Activated naive CD8-positive, alpha-beta T cell treated with anti-CD3 and anti-CD28 coated beads, Interleukin-2, amount 50 U/mL, for 16 hours (primary cell): ENCODE data around the gene MAF.
A peak's percentile ranks its signal among the peaks of the same experiment; 100 is the strongest.

ENCODE experiments used
- DNase-seq: peaks from one replicate; pipeline ENCODE4 v3.0.0-alpha.2; 2020; ENCODE audit warnings: low read depth, low spot score

Gene MAF

GRCh38 chr16:79600638-79601091 is at the start of gene MAF:
MAF (minus strand) TSS chr16:79600737; CDS start chr16:79599902, 835 bp downstream.
- peak; percentile 23 for DNase-seq

DNA sequence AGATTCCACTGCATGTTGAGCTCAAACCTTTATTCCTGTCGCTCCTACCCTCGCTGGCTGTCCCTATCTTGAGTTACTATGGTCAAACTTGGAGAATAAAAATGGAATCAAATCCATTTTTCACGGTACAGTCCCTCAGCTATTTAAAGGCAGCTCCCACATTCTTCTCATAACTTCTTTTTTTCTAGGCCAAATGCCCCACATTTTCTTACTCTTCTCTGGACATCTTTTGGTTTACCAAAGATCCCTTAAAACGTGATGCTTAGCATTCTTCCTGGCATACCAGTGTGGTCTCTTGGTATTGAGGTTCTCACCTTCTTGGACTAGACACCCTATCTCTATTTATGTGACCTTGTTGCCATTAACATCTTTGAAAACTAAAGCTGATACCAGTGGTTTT is 48.3 kb upstream of the MAF start:
- DNase-seq, result no peak

DNA sequence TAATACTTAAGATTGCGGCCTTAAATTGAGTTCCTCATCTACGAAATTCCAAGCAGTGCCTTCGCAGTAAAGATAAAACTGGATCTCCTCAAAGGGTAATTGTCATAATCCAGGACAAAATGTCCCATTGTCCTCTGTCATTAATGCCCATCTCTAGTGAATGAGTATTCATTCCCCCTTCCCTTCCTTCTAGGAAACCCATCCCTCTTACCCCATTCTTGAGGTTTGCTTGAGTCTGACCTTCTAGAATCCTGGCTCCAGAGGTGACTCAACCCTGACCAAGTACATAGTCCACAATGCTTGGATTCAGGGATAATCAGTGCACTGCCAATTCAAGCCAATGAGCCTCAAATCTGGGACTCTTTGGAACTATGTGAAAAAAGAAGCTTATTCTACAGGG is 47.0 kb upstream of the MAF start:
- DNase-seq, result no peak

- no peak for DNase-seq
These were observed 45.2 kb upstream of the MAF start for GRCh38 chr16:79645701-79646100.

DNA sequence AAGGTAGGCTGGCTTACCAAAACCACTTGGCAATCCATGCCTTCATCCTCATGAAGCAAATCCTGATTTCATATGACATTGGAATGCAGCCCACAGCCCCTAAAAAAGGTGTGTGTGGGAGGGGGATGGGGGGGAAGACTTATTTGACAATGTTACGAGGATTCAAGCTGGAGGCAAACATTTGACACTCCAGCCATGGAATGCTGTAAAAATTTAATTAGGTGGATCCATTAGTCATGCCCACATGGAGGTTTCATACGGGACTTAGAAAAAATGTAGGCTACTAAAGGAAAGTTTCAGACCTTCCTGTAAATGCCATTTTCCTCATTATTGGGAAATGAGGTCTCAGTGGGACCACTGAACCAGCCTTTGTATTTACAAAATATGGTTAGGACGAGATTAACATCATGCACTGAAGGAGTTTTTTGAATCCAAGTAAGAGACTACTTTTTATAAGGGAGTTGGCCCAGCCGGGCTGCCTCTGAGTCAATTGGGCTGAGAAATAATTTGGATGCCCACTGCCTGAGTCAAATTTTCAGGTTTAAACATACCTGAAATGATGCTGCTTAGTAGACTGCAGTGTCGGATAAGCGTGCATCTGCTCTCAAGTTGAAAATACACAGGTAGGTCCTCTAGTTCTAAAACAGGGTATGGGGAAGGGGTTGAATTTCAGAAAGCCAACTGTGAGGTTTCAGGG is 44.6 kb upstream of the MAF start:
- DNase-seq, result no peak

GRCh38 chr16:79642652-79643051 is 42.1 kb upstream of the MAF start:
- no peak for DNase-seq

DNA sequence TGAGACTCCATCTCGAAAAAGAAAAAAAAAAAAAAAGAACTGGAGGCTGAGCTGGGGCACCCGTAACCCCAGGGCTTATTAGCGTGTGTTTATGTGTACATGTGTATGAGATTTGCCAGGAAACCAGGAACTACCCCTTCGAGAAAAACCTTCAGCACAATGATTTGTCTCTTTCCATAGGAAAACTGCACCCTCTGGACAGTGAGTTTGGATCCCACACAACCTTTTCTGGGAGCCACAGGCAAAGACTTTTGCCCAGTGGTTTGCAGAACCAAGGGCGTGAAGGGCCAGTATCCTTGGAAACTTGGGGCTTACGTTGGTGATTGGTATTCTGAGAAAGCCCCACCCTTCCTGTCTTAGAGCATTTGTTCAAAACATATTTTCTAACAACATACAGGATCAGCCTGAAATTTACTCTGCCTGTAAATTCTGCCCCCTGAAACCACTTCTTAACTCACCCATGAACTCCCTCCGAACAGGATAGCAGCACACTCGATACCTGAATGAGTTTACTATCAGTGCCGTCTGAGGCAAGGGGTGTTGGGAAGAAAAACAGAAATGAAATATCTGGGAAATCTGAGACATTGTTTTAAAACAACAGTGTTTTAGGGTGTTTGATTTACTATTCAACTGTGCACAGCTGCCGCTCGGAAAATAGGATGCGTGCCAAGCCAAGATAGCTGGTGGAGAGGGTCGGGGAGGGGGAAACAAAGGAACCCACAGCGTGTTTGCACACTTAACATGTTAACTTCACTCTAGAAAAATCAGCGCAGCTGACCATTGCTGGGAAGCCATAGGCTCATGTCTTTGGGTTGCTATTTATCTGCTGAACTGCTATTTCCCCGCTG is 40.2 kb upstream of the MAF start:
- DNase-seq, result no peak

DNA sequence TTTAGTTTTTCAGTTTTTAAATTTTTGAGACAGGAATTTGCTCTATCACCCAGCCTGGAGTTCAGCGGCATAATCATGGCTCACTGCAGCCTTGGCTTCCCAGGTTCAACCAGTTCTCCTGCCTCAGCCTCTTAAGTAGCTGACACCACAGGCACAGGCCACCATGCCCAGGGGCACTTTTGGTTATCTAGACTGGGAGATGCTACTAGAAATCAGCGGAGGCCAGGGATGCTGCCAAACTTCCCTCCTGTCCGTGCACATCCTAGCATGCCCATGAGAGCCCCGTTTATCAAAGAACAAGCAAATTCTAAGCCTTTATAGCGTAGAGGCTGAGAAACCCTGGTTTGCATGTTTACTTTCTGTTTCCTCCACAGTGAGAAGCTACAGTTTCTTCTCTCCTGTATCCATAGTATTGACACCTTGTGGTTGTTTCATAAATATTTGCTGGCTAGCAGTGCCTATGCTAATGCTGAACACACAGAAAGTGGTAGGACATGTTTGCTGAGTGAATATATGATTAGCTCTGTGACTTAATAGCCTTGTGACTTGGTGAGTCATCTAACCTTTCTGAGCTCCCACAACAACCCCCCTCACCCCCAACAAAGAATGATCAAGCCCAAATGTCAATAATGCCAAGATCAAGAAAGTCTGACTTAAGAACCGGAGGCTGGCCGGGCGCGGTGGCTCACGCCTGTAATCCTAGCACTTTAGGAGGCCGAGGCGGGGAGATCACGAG is 39.2 kb upstream of the MAF start:
- no peak for DNase-seq

GRCh38 chr16:79638386-79638785 is 37.8 kb upstream of the MAF start:
- DNase-seq, result no peak

DNA sequence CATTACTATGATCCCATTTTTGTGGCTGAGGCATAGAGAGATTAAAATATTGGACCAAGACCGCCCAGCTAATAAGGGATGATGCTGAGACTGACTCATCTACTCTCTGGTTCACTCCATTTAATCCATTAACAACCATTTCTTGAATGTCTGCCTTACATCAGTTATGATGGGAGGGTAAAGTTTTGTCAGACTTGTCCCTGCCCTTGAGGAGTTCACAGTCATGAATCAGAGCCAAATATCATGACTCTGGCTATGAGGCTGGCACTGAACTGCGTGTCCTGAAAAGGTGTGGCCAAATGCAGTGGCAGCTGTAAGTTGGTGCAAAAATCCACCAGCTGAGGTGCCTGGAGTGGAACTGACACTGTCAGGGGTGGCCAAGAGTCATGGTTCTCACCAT is 35.0 kb upstream of the MAF start:
- DNase-seq, result no peak

DNA sequence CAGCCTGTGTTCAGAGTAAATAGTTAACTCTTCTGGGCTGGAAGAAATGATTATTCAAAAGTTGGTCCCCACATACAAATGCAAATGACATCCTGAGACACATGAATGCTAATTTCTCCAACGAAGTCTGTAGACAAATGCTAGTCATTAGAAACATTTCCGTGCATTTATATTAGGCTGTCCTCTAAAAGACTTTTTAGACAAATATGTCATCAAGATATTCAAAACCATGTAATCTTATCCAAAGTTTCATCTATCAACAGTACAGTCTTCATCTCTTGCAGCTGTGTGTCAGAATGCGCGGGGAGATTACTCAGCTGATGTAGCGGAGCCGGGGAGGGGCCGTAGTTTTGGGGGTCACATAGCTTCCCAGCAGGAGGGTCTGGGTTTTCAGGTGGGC is 33.8 kb upstream of the MAF start:
- DNase-seq, result no peak

DNA sequence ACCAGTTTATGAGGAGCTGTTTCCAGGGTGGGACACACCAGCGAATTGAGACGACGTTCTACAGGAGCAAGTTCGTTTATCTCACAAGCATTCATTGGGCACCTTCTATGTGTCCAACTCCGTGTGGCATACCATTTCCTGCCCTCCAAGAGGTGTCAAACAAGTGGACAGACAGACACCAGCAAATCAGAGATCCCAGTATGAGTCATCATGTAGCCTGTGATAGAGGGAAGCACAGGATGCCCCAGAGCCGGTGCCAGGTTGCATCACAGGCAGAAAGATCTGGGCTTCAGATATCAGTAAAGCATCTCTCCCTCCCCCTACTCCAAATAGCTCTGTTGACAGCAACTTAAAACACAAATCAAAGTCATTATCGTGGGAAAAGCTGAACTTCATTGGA is 31.8 kb upstream of the MAF start:
- no peak for DNase-seq

GRCh38 chr16:79628988-79629387 is 28.5 kb upstream of the MAF start:
- no peak for DNase-seq

DNA sequence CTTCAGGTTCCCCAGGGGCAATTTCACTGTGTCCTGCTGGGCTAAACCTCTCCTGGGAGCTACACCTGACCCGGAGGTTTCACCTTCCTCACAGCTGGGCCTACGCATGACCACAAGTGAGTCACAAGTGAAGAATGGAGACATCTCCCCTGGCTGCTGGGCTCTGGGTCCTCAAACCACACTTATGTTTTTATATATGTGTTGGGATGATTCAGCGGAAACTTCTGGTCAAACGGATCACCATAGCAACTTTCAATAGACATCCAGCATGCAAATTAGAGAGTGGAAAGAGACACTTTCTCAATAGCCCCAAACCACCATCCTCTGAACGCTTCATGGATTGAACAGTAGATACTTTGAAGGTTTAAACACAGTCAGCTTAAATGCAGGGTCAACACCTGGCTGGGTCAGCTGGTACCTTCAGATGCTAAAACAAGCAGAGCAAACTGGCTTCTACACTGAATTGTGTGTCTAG is 28.0 kb upstream of the MAF start:
- no peak for DNase-seq

- no peak for DNase-seq
These were observed 26.6 kb upstream of the MAF start for GRCh38 chr16:79627092-79627491.

- no peak for DNase-seq
These were observed 25.2 kb upstream of the MAF start for GRCh38 chr16:79625738-79626137.

DNA sequence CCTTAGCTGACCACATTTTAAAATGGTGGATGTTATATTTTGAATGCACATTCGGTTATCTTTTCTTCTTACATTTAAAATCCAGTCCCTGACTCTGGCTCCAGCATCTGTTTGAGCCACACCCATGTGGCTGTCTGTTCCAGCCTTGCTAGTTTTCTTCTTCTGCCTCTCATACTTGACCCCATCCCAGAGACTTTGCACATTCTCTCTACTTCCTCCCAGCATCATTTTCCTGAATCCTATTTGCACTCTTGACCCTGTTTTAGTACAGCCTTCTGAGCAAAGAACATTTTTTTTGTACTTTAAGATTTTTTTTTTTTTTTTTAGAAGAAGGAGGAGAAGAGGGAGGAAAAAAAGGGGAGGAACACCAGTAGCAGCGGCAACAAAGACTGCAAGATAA is 23.3 kb upstream of the MAF start:
- no peak for DNase-seq

DNA sequence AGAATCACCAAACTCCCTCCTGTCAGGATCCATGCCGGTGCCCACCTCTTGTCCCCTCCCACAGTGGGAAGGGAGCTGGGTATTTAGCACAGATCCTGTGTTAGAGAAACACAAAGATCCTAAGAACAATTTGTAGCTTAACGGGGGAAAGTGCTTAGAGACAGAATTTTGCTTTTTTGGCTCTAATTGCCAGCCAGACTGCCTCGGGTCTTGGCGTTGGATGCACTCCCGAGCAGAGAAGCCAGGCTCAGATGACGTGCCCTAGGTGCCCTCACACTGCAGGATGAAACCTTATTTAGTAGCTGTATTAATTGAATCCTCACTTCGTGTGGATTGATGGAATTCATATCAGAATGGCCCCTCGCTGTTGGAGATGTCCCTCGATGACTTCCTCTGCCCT is 22.5 kb upstream of the MAF start:
- DNase-seq, result no peak

DNA sequence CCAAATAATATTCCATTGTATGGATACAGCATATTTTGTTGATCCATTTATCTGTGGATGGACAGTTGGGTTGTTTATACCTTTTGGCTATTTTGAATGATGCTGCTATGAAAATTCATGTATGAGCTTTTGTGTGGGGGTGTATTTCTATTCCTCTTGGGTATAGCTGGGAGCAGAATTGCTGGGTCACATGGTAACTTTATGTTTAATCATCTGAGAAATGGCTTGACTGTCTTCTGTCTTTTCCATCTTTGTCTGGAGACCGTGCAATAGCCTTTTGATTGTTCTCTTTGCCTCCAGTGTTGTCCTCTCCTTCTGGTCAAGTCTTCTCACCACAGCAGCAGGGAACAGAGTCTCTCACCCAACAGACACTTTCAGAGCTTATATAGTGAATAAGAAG is 20.5 kb upstream of the MAF start:
- no peak for DNase-seq

GRCh38 chr16:79618692-79619050 is 18.1 kb upstream of the MAF start:
- DNase-seq, result no peak

DNA sequence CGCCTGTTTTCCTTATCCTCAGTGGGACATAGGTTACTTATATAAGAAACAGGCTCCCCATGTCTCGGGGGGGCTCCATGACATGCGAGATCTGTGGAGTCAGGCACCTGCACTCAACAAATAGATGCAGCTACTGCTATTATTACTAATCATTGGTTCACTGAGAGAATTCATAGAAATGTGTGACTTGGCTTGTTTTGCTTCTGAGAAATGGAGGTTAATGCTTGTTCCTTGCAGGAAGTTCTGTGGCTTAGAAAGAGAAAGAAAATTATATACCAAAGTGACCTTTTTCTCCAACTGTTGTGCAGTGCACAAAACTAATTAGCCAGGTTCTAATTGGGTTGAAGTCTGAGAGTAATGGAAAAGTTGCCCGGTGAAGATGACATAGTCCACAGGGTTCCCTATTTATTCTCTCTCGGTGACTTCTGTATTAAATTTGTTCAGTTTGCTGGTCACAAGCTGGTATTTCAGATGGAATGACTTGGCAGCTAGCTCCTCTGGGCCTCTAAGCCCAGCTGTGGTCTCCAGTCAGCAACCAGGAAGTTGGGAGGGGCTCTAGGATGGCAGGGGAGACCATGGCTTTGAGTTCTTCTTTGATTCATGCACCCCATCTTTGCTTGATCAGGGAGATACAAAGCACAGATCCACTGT is 17.6 kb upstream of the MAF start:
- no peak for DNase-seq

- DNase-seq, result no peak
These were observed 12.5 kb upstream of the MAF start for GRCh38 chr16:79613009-79613408.
